Measurements from ENCODE around the gene SLC30A2. TPM values are rescaled to one million over a fixed set of nuclear protein-coding genes. Genes with fewer than 3 reads are reported as not detected.
A peak's percentile ranks its signal among the peaks of the same experiment; 100 is the strongest.

SLC30A2 gene
- total and polyA plus RNA-seq, 2 of the 13 experiments (the other 11 are each of a cell fraction or from before 2014, with no cell fraction given) = not detected

GRCh38 chr1:26035959-26036755 lies 9.8 kb downstream of the SLC30A2 start (continued):
- 0 out of 2 replicates have a peak, but pooled peaks have one; percentile 8 for TF ChIP-seq POLR2G (IDR thresholded peaks at IDR 0.05; ENCODE audit: low read depth, low read length)
- no peak for TF ChIP-seq U2AF1 (optimal IDR thresholded peaks at IDR 0.05; ENCODE audit: low read depth, low read length)
- no peak for TF ChIP-seq PCBP1 (IDR thresholded peaks at IDR 0.05; ENCODE audit: borderline replicate concordance, low read depth, low read length)
- no peak for TF ChIP-seq ZNF546 (CRISPR knock-in tag; conservative IDR thresholded peaks at IDR 0.05)
- no peak for TF ChIP-seq IKZF4 (CRISPR knock-in tag; IDR thresholded peaks at IDR 0.05; ENCODE audit: borderline replicate concordance, low read depth, not compliant biosample characterization)
- no peak for TF ChIP-seq MED8 (CRISPR knock-in tag; IDR thresholded peaks at IDR 0.05; ENCODE audit: insufficient replicate concordance)
- no peak for TF ChIP-seq FIP1L1 (IDR thresholded peaks at IDR 0.05; ENCODE audit: borderline replicate concordance, insufficient read depth, low read depth, low read length)
- 0 out of 2 replicates have a peak, but pooled peaks have one; percentile 48 for TF ChIP-seq ZNF816 (CRISPR knock-in tag; IDR thresholded peaks at IDR 0.05; ENCODE audit: borderline replicate concordance)
- TF ChIP-seq HDAC2 (CRISPR knock-in tag; IDR thresholded peaks at IDR 0.05) = no peak
- TF ChIP-seq TFE3 (CRISPR knock-in tag; IDR thresholded peaks at IDR 0.05) = no peak
- TF ChIP-seq TIGD3 (CRISPR knock-in tag; IDR thresholded peaks at IDR 0.05; ENCODE audit: borderline replicate concordance) = no peak
- TF ChIP-seq ZSCAN12 (CRISPR knock-in tag; IDR thresholded peaks at IDR 0.05) = no peak
- no peak; the same call in 1 of the 2 replicates for TF ChIP-seq UBTF (CRISPR knock-in tag; IDR thresholded peaks at IDR 0.05)
- no peak for TF ChIP-seq ZNF441 (CRISPR knock-in tag; IDR thresholded peaks at IDR 0.05; ENCODE audit: borderline replicate concordance)
- peak; percentile 53; the same call in 1 of the 2 replicates for TF ChIP-seq ZFP82 (CRISPR knock-in tag; IDR thresholded peaks at IDR 0.05; ENCODE audit: borderline replicate concordance)
- no peak for TF ChIP-seq ZNF256 (CRISPR knock-in tag; conservative IDR thresholded peaks at IDR 0.05)
- no peak for TF ChIP-seq MAFG (CRISPR knock-in tag; IDR thresholded peaks at IDR 0.05)
- TF ChIP-seq AFF4 (CRISPR knock-in tag; IDR thresholded peaks at IDR 0.05) = no peak
- TF ChIP-seq BHLHE40 (IDR thresholded peaks at IDR 0.05; ENCODE audit: low read length) = no peak; the same call in 1 of the 2 replicates
